Mesendoderm (in vitro differentiated cells): ENCODE measurements around the gene TRIM67.

Experiments used
- DNase-seq: peaks from one replicate; pipeline ENCODE4 v3.0.0; 2013
- H2AK5ac ChIP-seq: 2 replicates; pipeline ENCODE4 v1.6.1; 2013; ENCODE audit warnings: low read length, inconsistent platforms
- H2BK120ac ChIP-seq: 2 replicates; pipeline ENCODE4 v1.6.1; 2013; ENCODE audit warnings: low read depth, mild to moderate bottlenecking, low read length, moderate library complexity, mixed read lengths
- H2BK15ac ChIP-seq: replicated peaks from 2 replicates; pipeline ENCODE4 v1.6.1; 2013; ENCODE audit warnings: low read depth, mild to moderate bottlenecking, moderate library complexity
- H2BK5ac ChIP-seq: 2 replicates; pipeline ENCODE4 v1.6.1; 2013; ENCODE audit warnings: low read length, inconsistent platforms
- H3K18ac ChIP-seq: 2 replicates; pipeline ENCODE4 v1.6.1; 2013; ENCODE audit warnings: mild to moderate bottlenecking, low read length, mixed read lengths
- H3K23ac ChIP-seq: one replicate; pipeline ENCODE4 v1.6.1; 2013; ENCODE audit warnings: low read length
- H3K27ac ChIP-seq: 2 replicates; pipeline ENCODE4 v1.5.1; 2013; ENCODE audit warnings: low read depth, mild to moderate bottlenecking, inconsistent platforms, low read length, moderate library complexity
- H3K27me3 ChIP-seq: 2 replicates; pipeline ENCODE4 v1.6.1; 2013; ENCODE audit warnings: low read length, control low read depth, mild to moderate bottlenecking, inconsistent platforms; ENCODE audit not compliant: insufficient read depth, poor library complexity
- H3K36me3 ChIP-seq: 2 replicates; pipeline ENCODE4 v1.6.1; 2013; ENCODE audit warnings: low read length, inconsistent platforms; ENCODE audit not compliant: control insufficient read depth, insufficient read depth
- H3K4ac ChIP-seq: one replicate; pipeline ENCODE4 v1.6.1; 2013; ENCODE audit warnings: low read depth, mild to moderate bottlenecking, low read length, moderate library complexity
- H3K4me1 ChIP-seq: 2 replicates; pipeline ENCODE4 v1.6.1; 2013; ENCODE audit warnings: low read depth, low read length, inconsistent platforms; ENCODE audit not compliant: control insufficient read depth
- H3K4me2 ChIP-seq: 2 replicates; pipeline ENCODE4 v1.6.1; 2013; ENCODE audit warnings: low read length
- H3K4me3 ChIP-seq: 2 replicates; pipeline ENCODE4 v1.5.1; 2013; ENCODE audit warnings: mild to moderate bottlenecking, low read length
- H3K56ac ChIP-seq: one replicate; pipeline ENCODE4 v1.6.1; 2013; ENCODE audit warnings: low read length
- H3K79me1 ChIP-seq: 2 replicates; pipeline ENCODE4 v1.6.1; 2013; ENCODE audit warnings: low read length, inconsistent platforms
- H3K79me2 ChIP-seq: 2 replicates; pipeline ENCODE4 v1.6.1; 2013; ENCODE audit warnings: mild to moderate bottlenecking, low read length; ENCODE audit not compliant: control insufficient read depth, insufficient read depth
- H3K9ac ChIP-seq: 2 replicates; pipeline ENCODE4 v1.6.1; 2013; ENCODE audit warnings: low read length, inconsistent platforms
- H4K5ac ChIP-seq: one replicate; pipeline ENCODE4 v1.6.1; 2013; ENCODE audit warnings: low read length
- H4K8ac ChIP-seq: one replicate; pipeline ENCODE4 v1.6.1; 2013; ENCODE audit warnings: low read depth, mild to moderate bottlenecking, control low read depth, low read length, moderate library complexity
- WGBS: extraction: QIAGEN DNeasy Blood & Tissue Kit; methylation state at CpG from one replicate; pipeline ENCODE4 v1.1.7; 2013; ENCODE audit warnings: low lambda C conversion rate, missing lambda C conversion rate; ENCODE audit not compliant: insufficient coverage; ENCODE audit errors: extremely low coverage; 5-methylcytosine and 5-hydroxymethylcytosine counted together

Gene TRIM67

GRCh38 chr1:231159202-231159962, 2.5 kb upstream of the TRIM67 start:
- H3K4ac ChIP-seq: no peak overlapping the region
- H2BK120ac ChIP-seq: no peak overlapping the region
- no peaks in the 10 kb centered on the region for H3K36me3 ChIP-seq
- no peak overlapping the region for H3K18ac ChIP-seq
- H3K4me3 ChIP-seq: no peak overlapping the region
- no peak for DNase-seq
- H3K79me1 ChIP-seq: no peaks in the 10 kb centered on the region
- no peaks in the 10 kb centered on the region for H3K4me1 ChIP-seq
- H3K27ac ChIP-seq: no peak overlapping the region
- H2AK5ac ChIP-seq: no peak overlapping the region
- H3K56ac ChIP-seq: no peak overlapping the region
- no peak overlapping the region for H3K4me2 ChIP-seq
- H3K27me3 ChIP-seq: peaks cover 35% of the 10 kb centered on the region
- no peak overlapping the region for H4K8ac ChIP-seq
- no CpG with 5 or more reads among the region's 6 CpGs for WGBS
- no peak overlapping the region for H2BK15ac ChIP-seq
- H3K23ac ChIP-seq: no peak overlapping the region
- H4K5ac ChIP-seq: no peak overlapping the region
- H3K9ac ChIP-seq: no peak overlapping the region
- H2BK5ac ChIP-seq: no peak overlapping the region
- no peaks in the 10 kb centered on the region for H3K79me2 ChIP-seq

GRCh38 chr1:231159963-231160761, 1.7 kb upstream of the TRIM67 start:
- WGBS: no CpG with 5 or more reads among the region's 15 CpGs
- Histone ChIP-seq H4K8ac (no peak overlapping the region), H4K5ac (no peak overlapping the region), H3K56ac (no peak overlapping the region), H3K4me1 (no peaks in the 10 kb centered on the region), H2AK5ac (no peak overlapping the region), H2BK5ac (no peak overlapping the region), H3K27ac (no peak overlapping the region), H3K23ac (no peak overlapping the region), H3K79me1 (no peaks in the 10 kb centered on the region), H2BK15ac (no peak overlapping the region), H3K4me2 (no peak overlapping the region), H3K36me3 (no peaks in the 10 kb centered on the region), H3K4ac (no peak overlapping the region), H3K79me2 (no peaks in the 10 kb centered on the region), H3K27me3 (peaks cover 39% of the 10 kb centered on the region), H3K18ac (no peak overlapping the region), H2BK120ac (no peak overlapping the region), H3K9ac (no peak overlapping the region), H3K4me3 (no peak overlapping the region)
- no peak for DNase-seq

DNA sequence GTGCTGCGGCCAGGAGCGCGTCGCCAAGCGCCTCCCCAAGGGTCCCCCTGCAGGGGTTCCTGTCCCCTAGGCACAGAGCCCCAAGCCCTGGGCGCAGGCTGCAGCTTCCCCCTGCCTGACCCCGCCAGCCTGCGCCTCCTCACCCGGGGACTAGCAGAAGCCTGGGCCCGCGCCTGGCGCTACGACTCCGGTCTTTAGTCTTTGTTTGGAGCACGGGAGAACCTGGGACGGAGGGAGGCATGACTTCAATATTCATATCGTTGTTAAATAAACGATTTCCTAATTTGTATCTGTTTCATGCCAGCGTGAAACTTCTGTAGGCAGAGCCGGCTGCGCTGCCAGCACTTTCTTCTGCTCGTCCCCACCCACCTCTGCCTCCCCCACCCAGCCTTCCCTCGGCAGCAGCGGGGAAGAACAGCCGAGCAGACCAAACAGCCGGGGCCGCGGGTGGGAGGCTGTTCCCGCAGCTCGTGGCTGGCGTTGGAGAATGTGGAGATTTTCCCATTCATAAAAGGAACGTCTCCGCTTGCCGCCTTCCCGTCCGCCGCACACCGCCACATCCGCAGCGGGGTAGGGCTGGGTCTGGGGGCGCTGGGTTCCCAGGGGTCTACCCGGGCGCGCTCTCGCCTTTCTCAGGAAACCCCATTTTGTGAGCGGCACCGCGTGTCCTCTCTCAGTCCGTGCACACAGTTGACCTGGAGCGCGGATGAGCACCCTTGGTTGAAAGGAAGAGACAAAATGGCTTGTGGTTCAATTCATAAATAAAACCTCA, 777 bp upstream of the TRIM67 start:
- no peak overlapping the region for H4K8ac ChIP-seq
- H3K4me2 ChIP-seq: peak overlapping the region; percentile 18
- H2BK5ac ChIP-seq: no peak overlapping the region
- no peak overlapping the region for H2BK120ac ChIP-seq
- no peak overlapping the region for H3K4me3 ChIP-seq
- H3K79me1 ChIP-seq: no peaks in the 10 kb centered on the region
- no peak overlapping the region for H3K4ac ChIP-seq
- H3K27ac ChIP-seq: no peak overlapping the region
- H4K5ac ChIP-seq: no peak overlapping the region
- DNase-seq: no peak
- no peak overlapping the region for H2BK15ac ChIP-seq
- peaks cover 41% of the 10 kb centered on the region for H3K27me3 ChIP-seq
- no peak overlapping the region for H2AK5ac ChIP-seq
- H3K56ac ChIP-seq: no peak overlapping the region
- H3K9ac ChIP-seq: no peak overlapping the region
- no peaks in the 10 kb centered on the region for H3K36me3 ChIP-seq
- H3K18ac ChIP-seq: no peak overlapping the region
- no CpG with 5 or more reads among the region's 51 CpGs for WGBS
- no peaks in the 10 kb centered on the region for H3K79me2 ChIP-seq
- no peaks in the 10 kb centered on the region for H3K4me1 ChIP-seq
- H3K23ac ChIP-seq: no peak overlapping the region

DNA sequence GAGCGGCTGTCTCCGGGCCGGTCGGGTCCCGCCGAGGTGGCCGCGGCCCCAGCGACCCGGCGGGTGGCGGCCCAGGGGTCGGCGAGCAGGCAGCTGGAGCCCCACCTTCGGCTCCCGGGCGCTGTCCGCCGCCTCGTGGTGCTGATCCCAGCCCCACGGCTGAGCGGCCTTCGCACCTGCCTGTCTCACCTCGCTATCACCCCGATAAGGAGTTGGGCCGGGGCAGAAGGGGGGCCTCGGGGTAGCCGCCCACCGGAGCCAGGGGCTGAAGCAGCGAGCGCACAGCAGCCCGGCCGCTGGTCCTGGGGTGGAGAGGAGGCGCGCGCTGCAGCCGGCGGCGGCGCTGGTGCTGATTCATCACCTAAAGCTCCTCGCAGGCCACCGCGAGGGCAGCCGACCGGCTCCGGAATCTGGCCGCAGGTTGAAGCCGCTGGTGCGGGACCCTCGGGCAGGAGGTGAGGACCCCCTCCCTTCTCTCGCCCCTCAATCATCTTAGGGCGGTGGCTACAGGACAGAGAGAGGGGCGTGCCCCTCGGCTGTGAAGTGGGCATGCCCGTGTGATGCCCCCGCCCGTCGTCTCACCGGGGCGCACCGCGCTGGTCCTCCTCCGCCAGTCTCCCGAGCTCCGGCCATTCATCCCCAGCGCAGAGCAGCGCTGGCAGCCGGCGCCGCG, 575 bp downstream of the TRIM67 start:
- peak overlapping the region; percentile 44 for H3K4me2 ChIP-seq
- no peak overlapping the region for H2BK120ac ChIP-seq
- H3K18ac ChIP-seq: no peak overlapping the region
- H3K4me3 ChIP-seq: no peak overlapping the region
- H2BK15ac ChIP-seq: no peak overlapping the region
- H3K36me3 ChIP-seq: no peaks in the 10 kb centered on the region
- H4K5ac ChIP-seq: no peak overlapping the region
- H3K4me1 ChIP-seq: no peaks in the 10 kb centered on the region
- H3K79me2 ChIP-seq: no peaks in the 10 kb centered on the region
- H3K9ac ChIP-seq: no peak overlapping the region
- no peak overlapping the region for H4K8ac ChIP-seq
- no peak overlapping the region for H3K23ac ChIP-seq
- H3K27ac ChIP-seq: no peak overlapping the region
- H2BK5ac ChIP-seq: no peak overlapping the region
- H3K27me3 ChIP-seq: peaks cover 41% of the 10 kb centered on the region
- H3K79me1 ChIP-seq: no peaks in the 10 kb centered on the region
- no peak overlapping the region for H2AK5ac ChIP-seq
- DNase-seq: peak; percentile 75
- WGBS: no CpG with 5 or more reads among the region's 71 CpGs
- H3K56ac ChIP-seq: no peak overlapping the region
- H3K4ac ChIP-seq: no peak overlapping the region

DNA sequence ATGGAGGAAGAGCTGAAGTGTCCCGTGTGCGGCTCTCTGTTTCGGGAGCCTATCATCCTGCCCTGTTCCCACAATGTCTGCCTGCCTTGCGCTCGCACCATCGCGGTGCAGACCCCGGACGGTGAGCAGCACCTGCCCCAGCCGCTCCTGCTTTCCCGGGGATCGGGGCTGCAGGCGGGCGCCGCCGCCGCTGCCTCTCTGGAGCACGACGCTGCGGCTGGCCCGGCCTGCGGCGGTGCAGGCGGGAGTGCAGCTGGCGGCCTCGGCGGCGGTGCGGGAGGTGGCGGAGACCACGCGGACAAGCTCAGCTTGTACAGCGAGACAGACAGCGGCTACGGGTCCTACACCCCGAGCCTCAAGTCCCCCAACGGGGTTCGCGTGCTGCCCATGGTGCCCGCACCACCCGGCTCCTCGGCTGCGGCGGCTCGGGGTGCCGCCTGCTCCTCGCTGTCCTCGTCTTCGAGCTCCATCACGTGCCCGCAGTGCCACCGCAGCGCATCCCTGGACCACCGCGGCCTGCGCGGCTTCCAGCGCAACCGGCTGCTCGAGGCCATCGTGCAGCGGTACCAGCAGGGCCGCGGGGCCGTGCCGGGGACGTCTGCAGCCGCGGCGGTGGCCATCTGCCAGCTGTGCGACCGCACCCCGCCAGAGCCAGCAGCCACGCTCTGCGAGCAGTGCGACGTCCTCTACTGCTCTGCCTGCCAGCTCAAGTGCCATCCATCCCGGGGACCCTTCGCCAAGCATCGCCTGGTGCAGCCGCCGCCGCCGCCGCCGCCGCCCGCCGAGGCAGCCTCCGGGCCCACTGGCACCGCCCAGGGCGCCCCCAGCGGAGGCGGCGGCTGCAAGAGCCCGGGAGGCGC, 1.3 kb downstream of the TRIM67 start:
- no peaks in the 10 kb centered on the region for H3K79me1 ChIP-seq
- no peak for DNase-seq
- H3K23ac ChIP-seq: no peak overlapping the region
- H2AK5ac ChIP-seq: no peak overlapping the region
- no peak overlapping the region for H3K9ac ChIP-seq
- WGBS: no CpG with 5 or more reads among the region's 97 CpGs
- no peak overlapping the region for H3K4ac ChIP-seq
- H2BK15ac ChIP-seq: no peak overlapping the region
- H3K4me2 ChIP-seq: no peak overlapping the region
- no peak overlapping the region for H3K56ac ChIP-seq
- no peak overlapping the region for H2BK120ac ChIP-seq
- no peak overlapping the region for H2BK5ac ChIP-seq
- H3K4me1 ChIP-seq: no peaks in the 10 kb centered on the region
- no peak overlapping the region for H4K8ac ChIP-seq
- no peak overlapping the region for H3K18ac ChIP-seq
- peaks cover 41% of the 10 kb centered on the region for H3K27me3 ChIP-seq
- H3K79me2 ChIP-seq: no peaks in the 10 kb centered on the region
- H3K4me3 ChIP-seq: no peak overlapping the region
- no peak overlapping the region for H4K5ac ChIP-seq
- no peaks in the 10 kb centered on the region for H3K36me3 ChIP-seq
- no peak overlapping the region for H3K27ac ChIP-seq
